Activated naive CD8-positive, alpha-beta T cell treated with anti-CD3 and anti-CD28 coated beads, Interleukin-2, amount 10 ng/mL, durations not matched to agents 7 days and 5 days (primary cell): Measurements from ENCODE around the gene ENTPD8. TPM values are rescaled to one million over a fixed set of nuclear protein-coding genes. Genes with fewer than 3 reads are reported as not detected.

ENCODE experiments used
- ATAC-seq: fragments of 150-1000 bp; cut with Tn5 transposase; one replicate; pipeline ENCODE4 v1.10.0; 2021; ENCODE audit warnings: low read depth, moderate library complexity
- POLR2A ChIA-PET: fragments of 350-600 bp; sonication (Branson Sonifier 250); formaldehyde crosslinking; loops from one replicate; lab custom pipeline; 2021; ENCODE audit warnings: antibody characterized with exemption; lab: Charles Lee
- DNase-seq: peaks from one replicate; pipeline ENCODE4 v3.0.0; 2021
- H3K27ac Mint-ChIP-seq: one replicate; pipeline ENCODE4 v1.8.0; 2022; ENCODE audit warnings: mild to moderate bottlenecking, mixed read lengths
- H3K27me3 Mint-ChIP-seq: one replicate; pipeline ENCODE4 v1.8.0; 2022; ENCODE audit warnings: mild to moderate bottlenecking, moderate library complexity, mixed read lengths
- H3K36me3 Mint-ChIP-seq: one replicate; pipeline ENCODE4 v1.8.0; 2021; ENCODE audit warnings: mild to moderate bottlenecking, mixed read lengths
- H3K4me1 Mint-ChIP-seq: one replicate; pipeline ENCODE4 v1.8.0; 2021; ENCODE audit warnings: mixed read lengths
- H3K4me3 Mint-ChIP-seq: one replicate; pipeline ENCODE4 v1.8.0; 2022; ENCODE audit warnings: mild to moderate bottlenecking, moderate library complexity, mixed read lengths
- H3K9me3 Mint-ChIP-seq: one replicate; pipeline ENCODE4 v1.8.0; 2021; ENCODE audit warnings: mixed read lengths
- total RNA-seq, 2 experiments: library from RNA; stranded (reverse); gene quantifications; one replicate each; pipeline ENCODE4 v1.2.3, GENCODE V29; 2021

The ENTPD8 gene
- total RNA-seq, 2 experiments from 2014 or later = not detected

- no peaks in the 10 kb centered on the region for H3K9me3 Mint-ChIP-seq
- no peaks in the 10 kb centered on the region for H3K4me1 Mint-ChIP-seq
- no peak overlapping the region for H3K27ac Mint-ChIP-seq
- DNase-seq = peak; percentile 32
- H3K36me3 Mint-ChIP-seq = no peaks in the 10 kb centered on the region
- ATAC-seq = no peak
- no peaks in the 10 kb centered on the region for H3K27me3 Mint-ChIP-seq
- POLR2A ChIA-PET = interaction anchor here (1.2 kb wide), 1 partner anchor 10 kb away, joined by 5 read pairs; the partner anchor contains the start of genes EXD3 and NOXA1
- no peak overlapping the region for H3K4me3 Mint-ChIP-seq
Measured at GRCh38 chr9:137433349-137433915, 7.7 kb downstream of the ENTPD8 start.

- H3K4me1 Mint-ChIP-seq = no peaks in the 10 kb centered on the region
- DNase-seq (no peak), ATAC-seq (no peak)
- no peak overlapping the region for H3K4me3 Mint-ChIP-seq
- POLR2A ChIA-PET = no interaction called here
- no peak overlapping the region for H3K27ac Mint-ChIP-seq
- H3K27me3 Mint-ChIP-seq = no peaks in the 10 kb centered on the region
- H3K36me3 Mint-ChIP-seq = no peaks in the 10 kb centered on the region
- H3K9me3 Mint-ChIP-seq = no peaks in the 10 kb centered on the region
Measured at GRCh38 chr9:137432687-137433348, 8.3 kb downstream of the ENTPD8 start.

- Mint-ChIP-seq H3K4me1 (no peaks in the 10 kb centered on the region), H3K4me3 (no peak overlapping the region), H3K36me3 (no peaks in the 10 kb centered on the region), H3K27ac (no peak overlapping the region), H3K9me3 (no peaks in the 10 kb centered on the region), H3K27me3 (no peaks in the 10 kb centered on the region)
- DNase-seq (no peak), ATAC-seq (no peak)
- POLR2A ChIA-PET = no interaction called here
Measured at GRCh38 chr9:137431416-137431931, 9.7 kb downstream of the ENTPD8 start.

GRCh38 chr9:137430723-137431415 is 10.3 kb downstream of the ENTPD8 start:
- H3K4me3 Mint-ChIP-seq = no peak overlapping the region
- no peaks in the 10 kb centered on the region for H3K4me1 Mint-ChIP-seq
- H3K9me3 Mint-ChIP-seq = no peaks in the 10 kb centered on the region
- H3K27ac Mint-ChIP-seq = no peak overlapping the region
- H3K27me3 Mint-ChIP-seq = no peaks in the 10 kb centered on the region
- H3K36me3 Mint-ChIP-seq = no peaks in the 10 kb centered on the region
- POLR2A ChIA-PET = no interaction called here
- ATAC-seq (no peak), DNase-seq (no peak)

GRCh38 chr9:137429974-137430722 is 11.0 kb downstream of the ENTPD8 start:
- peak; percentile 34 for DNase-seq

GRCh38 chr9:137429546-137429890 is 11.6 kb downstream of the ENTPD8 start:
- no peaks in the 10 kb centered on the region for H3K9me3 Mint-ChIP-seq
- no peak overlapping the region for H3K27ac Mint-ChIP-seq
- no peaks in the 10 kb centered on the region for H3K36me3 Mint-ChIP-seq
- no peak for ATAC-seq
- H3K27me3 Mint-ChIP-seq = peaks cover 6% of the 10 kb centered on the region
- H3K4me3 Mint-ChIP-seq = no peak overlapping the region
- POLR2A ChIA-PET = no interaction called here
- DNase-seq = no peak
- H3K4me1 Mint-ChIP-seq = no peaks in the 10 kb centered on the region

More at GRCh38 chr9:137429974-137430722, 11.0 kb downstream of the ENTPD8 start:
- H3K9me3 Mint-ChIP-seq = no peaks in the 10 kb centered on the region
- no peak overlapping the region for H3K4me3 Mint-ChIP-seq
- peaks cover under 1% of the 10 kb centered on the region for H3K27me3 Mint-ChIP-seq
- H3K4me1 Mint-ChIP-seq = no peaks in the 10 kb centered on the region
- no peak overlapping the region for H3K27ac Mint-ChIP-seq
- ATAC-seq = no peak
- POLR2A ChIA-PET = no interaction called here
- no peaks in the 10 kb centered on the region for H3K36me3 Mint-ChIP-seq

- Mint-ChIP-seq H3K36me3 (no peaks in the 10 kb centered on the region), H3K4me1 (no peaks in the 10 kb centered on the region), H3K9me3 (no peaks in the 10 kb centered on the region), H3K27me3 (peaks cover 11% of the 10 kb centered on the region), H3K27ac (no peak overlapping the region), H3K4me3 (no peak overlapping the region)
- DNase-seq (no peak), ATAC-seq (no peak)
- POLR2A ChIA-PET = no interaction called here
Measured at GRCh38 chr9:137428841-137429545, 12.2 kb downstream of the ENTPD8 start.

GRCh38 chr9:137428311-137428630 is 12.9 kb downstream of the ENTPD8 start:
- POLR2A ChIA-PET = interaction anchor here (1.1 kb wide), 1 partner anchor 13 kb away, joined by 4 read pairs; the partner anchor contains the start of gene ENTPD8
- H3K36me3 Mint-ChIP-seq = no peaks in the 10 kb centered on the region
- no peak overlapping the region for H3K27ac Mint-ChIP-seq
- no peak for DNase-seq
- no peaks in the 10 kb centered on the region for H3K9me3 Mint-ChIP-seq
- no peak overlapping the region for H3K4me3 Mint-ChIP-seq
- H3K27me3 Mint-ChIP-seq = peaks cover 11% of the 10 kb centered on the region
- no peaks in the 10 kb centered on the region for H3K4me1 Mint-ChIP-seq
- no peak for ATAC-seq

GRCh38 chr9:137427454-137428310 is 13.5 kb downstream of the ENTPD8 start:
- peak; percentile 25 for DNase-seq
- POLR2A ChIA-PET = interaction anchor here (1.1 kb wide), 1 partner anchor 14 kb away, joined by 4 read pairs; the partner anchor contains the start of gene ENTPD8
- H3K27ac Mint-ChIP-seq = no peak overlapping the region

GRCh38 chr9:137426018-137426681 is 15.0 kb downstream of the ENTPD8 start:
- Mint-ChIP-seq H3K27me3 (peaks cover 11% of the 10 kb centered on the region), H3K9me3 (no peaks in the 10 kb centered on the region), H3K27ac (no peak overlapping the region), H3K36me3 (no peaks in the 10 kb centered on the region), H3K4me3 (no peak overlapping the region), H3K4me1 (peaks cover 3% of the 10 kb centered on the region)
- no peak for ATAC-seq
- POLR2A ChIA-PET = no interaction called here
- no peak for DNase-seq

More at GRCh38 chr9:137427454-137428310, 13.5 kb downstream of the ENTPD8 start:
- ATAC-seq = no peak
- H3K4me3 Mint-ChIP-seq = no peak overlapping the region
- no peaks in the 10 kb centered on the region for H3K4me1 Mint-ChIP-seq
- peaks cover 11% of the 10 kb centered on the region for H3K27me3 Mint-ChIP-seq
- H3K36me3 Mint-ChIP-seq = no peaks in the 10 kb centered on the region
- no peaks in the 10 kb centered on the region for H3K9me3 Mint-ChIP-seq

GRCh38 chr9:137423514-137424291 is 17.5 kb downstream of the ENTPD8 start:
- Mint-ChIP-seq H3K4me1 (peaks cover 3% of the 10 kb centered on the region), H3K27ac (no peak overlapping the region), H3K9me3 (no peaks in the 10 kb centered on the region), H3K27me3 (peaks cover 11% of the 10 kb centered on the region), H3K36me3 (no peaks in the 10 kb centered on the region), H3K4me3 (peak overlapping the region; percentile 51)
- ATAC-seq (peak; percentile 43), DNase-seq (peak; percentile 49)
- POLR2A ChIA-PET = interaction anchor here (0.7 to 1.8 kb wide), 17 partner anchors 10 to 195 kb away, joined by 3 to 11 read pairs (median 5); partner anchors contain the start of genes EHMT1, NELFB, NRARP and TOR4A
